GM20431 (cell line): Measurements from ENCODE around the gene DIABLO.
"Not testable (repeated sequence)": the region's sequence is repeated elsewhere in the genome, so short reads cannot be mapped to it uniquely, and the experiment has no call there.

ENCODE experiments used
- in situ Hi-C: fragments of 300-500 bp; cut with MseI, MboI; formaldehyde crosslinking; loops from one replicate; pipeline ENCODE4 v1.15.0; 2020; ENCODE audit warnings: low sequenced_read_pairs; ENCODE audit not compliant: unreplicated experiment

Gene DIABLO

DNA sequence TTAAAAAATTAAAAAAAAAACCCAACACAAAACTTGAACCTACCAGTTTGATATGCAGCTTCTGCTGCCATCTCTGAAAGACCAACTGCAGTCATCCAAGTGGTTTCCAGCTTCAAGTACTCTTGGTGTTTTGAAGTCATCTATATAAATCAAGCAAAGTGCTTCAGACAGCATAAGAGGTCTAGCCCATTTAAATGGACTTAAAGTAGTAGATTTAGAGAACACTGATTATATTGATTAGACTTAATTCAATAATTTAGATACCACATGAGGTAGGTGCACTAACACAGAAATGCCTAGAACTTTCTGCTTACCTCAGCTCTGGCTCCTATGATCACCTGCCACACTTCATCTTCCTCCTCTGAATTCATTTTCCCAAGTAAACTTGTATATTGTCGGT, 9.4 kb downstream of the DIABLO start:
- in situ Hi-C loops: no loop called here

DNA sequence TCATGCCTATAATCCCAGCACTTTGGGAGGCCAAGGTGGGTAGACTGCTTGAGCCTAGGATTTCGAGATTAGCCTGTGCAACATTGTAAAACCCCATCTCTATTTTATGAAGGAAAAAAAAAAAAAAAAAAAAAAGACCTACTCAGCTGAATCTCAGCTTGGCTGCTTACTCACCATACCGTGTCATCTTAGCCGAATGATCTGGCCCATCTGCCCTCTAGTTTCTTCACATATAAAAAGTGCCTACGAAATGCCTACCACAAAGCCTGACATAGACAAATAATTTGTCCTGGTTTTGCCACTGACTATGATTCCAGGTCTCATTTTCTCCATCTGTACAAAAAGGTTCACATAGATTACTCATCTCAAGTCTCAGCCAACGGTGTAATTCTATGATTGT, 10.1 kb downstream of the DIABLO start:
- in situ Hi-C loops: no loop called here

DNA sequence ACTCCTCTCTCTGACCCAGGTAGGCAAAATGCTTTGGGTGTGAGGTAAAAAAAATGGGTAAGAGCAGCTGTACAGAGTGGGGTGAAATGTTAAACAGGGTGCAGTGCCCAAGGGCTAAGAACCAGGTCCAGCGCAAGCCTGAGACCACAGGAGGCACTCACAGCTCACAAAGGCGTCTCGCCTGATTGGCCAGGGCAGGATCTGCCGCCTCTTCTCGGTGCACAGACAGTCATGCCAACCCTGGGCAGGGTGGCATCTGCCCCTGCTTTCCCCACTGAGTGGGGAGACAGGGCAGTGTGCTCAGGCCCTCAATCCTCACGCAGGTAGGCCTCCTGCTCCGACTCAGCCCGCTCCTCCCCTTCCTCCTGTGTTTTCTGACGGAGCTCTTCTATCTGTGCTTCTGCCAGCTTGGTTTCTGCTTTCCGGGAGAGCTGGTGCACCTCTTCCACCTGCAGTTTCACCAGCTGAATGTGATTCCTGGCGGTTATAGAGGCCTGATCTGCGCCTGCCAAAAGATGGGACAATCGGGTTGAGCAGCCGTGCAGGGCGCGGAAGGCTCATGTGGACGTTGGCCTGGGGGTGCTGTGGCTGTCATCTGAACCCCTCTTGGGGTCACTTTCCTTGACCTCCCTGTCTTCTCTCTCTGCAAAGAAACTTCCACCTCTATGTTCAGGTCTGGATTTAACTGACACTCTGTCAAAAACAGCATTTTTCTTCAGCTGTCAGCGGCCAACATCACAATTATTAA, 17.6 kb downstream of the DIABLO start:
- in situ Hi-C loops: no loop called here

- in situ Hi-C loops: no loop called here
Observed at GRCh38 chr12:122207391-122207790, 18.5 kb downstream of the DIABLO start.

DNA sequence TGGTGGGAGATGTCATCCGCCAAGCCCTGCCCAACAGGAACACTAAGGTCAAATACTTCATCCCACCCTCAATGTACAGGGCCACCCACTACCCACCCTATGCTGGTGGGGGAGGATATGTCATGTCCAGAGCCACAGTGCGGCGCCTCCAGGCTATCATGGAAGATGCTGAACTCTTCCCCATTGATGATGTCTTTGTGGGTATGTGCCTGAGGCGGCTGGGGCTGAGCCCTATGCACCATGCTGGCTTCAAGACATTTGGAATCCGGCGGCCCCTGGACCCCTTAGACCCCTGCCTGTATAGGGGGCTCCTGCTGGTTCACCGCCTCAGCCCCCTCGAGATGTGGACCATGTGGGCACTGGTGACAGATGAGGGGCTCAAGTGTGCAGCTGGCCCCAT, 18.9 kb downstream of the DIABLO start:
- in situ Hi-C loops: no loop called here

GRCh38 chr12:122206111-122206881, 19.6 kb downstream of the DIABLO start:
- in situ Hi-C loops: no loop called here

DNA sequence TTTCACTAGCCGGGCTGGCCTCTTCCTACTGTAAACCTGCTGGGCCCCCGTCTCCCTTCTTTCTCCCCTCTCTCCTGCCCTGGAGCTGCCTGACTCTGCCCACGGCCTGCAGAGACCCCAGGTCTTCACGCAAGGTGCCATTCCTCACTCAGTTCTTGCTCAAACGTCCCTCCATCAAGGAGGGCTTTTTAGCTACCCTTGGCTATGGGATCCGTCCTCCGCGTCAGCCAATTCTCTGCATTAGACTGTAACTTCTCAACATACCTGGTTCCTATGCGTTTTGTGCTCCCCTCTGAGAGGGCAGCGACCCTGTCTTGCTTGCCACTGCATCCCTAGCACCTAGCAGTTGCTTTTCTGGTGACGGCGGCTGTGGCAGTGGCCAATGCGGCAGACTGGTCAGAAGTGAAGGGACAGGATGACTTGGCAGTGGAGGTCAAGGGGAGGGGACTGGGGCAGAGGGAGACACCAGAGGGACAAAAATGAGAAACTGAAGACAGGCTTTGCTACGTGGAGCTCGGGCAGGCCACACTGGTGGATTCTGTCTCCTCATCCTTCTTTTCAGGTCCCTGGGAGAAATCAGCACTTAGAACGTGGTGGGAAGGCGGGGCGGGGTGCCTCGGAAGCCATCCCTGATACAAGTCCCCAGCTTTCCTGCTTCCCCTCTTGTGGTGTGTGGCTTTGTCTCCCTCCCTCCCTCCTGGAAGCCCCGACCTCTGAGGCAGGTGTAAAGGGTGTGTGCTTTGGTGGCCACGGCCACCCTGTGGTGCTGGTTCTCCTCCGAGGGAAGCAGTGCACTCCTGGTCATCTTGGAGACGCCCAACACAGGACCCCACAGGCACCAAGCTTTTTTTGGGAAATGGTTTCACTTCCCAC, 20.6 kb downstream of the DIABLO start:
- in situ Hi-C loops: no loop called here

GRCh38 chr12:122204167-122205052, 21.4 kb downstream of the DIABLO start:
- in situ Hi-C loops: no loop called here

DNA sequence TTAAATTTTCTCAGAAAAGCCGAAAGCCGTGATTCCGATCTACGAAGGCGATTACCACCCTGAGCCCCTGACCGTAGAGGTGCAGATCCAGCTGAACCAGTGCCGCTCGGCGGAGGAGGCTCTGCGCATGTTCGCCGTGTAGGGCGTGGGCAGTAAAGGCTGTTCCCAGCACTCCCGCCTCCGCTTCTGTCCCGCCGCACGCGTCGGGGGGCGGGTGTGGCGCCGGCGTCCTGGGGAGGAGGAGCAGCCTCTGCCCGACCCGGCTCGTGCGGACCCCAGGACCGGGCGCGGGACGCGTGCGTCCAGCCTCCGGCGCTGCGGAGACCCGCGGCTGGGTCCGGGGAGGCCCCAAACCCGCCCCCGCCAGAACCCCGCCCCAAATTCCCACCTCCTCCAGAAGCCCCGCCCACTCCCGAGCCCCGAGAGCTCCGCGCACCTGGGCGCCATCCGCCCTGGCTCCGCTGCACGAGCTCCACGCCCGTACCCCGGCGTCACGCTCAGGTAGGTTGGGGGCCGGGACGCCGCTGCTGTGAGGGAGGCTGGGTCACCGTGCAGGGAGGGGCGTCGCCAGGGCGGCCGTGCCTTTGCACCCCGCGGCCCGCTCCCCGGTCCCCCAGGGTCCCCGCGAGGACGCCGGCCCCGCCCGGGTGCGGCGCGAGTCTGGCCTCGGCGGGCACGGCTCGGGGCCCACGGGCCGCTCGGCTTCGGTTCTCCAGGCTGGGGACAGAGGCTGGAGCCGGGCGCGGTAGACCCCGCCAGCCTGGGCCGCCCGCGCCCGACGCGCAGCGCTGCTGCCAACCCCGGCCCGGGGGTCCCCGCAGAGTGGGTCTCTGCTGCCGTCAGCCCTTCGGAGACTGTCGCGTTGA, 22.3 kb downstream of the DIABLO start, which contains the start of gene B3GNT4:
TSS of gene B3GNT4 (plus strand) at position 409 of the 866 bp plus-strand sequence. CDS start 910 bp downstream, outside the sequence.
- in situ Hi-C loops: no loop called here

- in situ Hi-C loops: not testable (repeated sequence)
Observed at GRCh38 chr12:122202811-122203210, 23.0 kb downstream of the DIABLO start.

DNA sequence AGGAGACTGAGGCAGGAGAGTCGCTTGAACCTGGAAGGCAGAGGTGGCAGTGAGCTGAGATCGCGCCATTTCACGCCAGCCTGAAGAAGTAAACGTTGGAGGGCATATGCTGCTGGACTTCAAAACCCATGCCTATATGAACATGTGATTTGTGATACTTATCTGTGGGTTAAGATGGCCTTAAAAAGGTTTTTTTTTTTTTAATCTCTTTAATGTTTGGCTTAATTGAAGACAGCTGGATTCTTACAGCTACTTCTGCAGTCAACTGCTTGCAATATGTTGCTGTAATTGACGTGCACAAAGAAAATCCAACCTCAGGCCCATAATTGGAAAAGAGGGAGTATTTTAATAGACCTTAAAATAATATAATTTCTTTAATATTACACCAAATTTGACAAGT, 23.8 kb downstream of the DIABLO start:
- in situ Hi-C loops: no loop called here

GRCh38 chr12:122201381-122201780, 24.5 kb downstream of the DIABLO start:
- in situ Hi-C loops: no loop called here

GRCh38 chr12:122200541-122201175, 25.2 kb downstream of the DIABLO start:
- in situ Hi-C loops: no loop called here

GRCh38 chr12:122199484-122200355, 26.1 kb downstream of the DIABLO start:
- in situ Hi-C loops: no loop called here

- in situ Hi-C loops: no loop called here
Observed at GRCh38 chr12:122197612-122197966, 28.3 kb downstream of the DIABLO start.

DNA sequence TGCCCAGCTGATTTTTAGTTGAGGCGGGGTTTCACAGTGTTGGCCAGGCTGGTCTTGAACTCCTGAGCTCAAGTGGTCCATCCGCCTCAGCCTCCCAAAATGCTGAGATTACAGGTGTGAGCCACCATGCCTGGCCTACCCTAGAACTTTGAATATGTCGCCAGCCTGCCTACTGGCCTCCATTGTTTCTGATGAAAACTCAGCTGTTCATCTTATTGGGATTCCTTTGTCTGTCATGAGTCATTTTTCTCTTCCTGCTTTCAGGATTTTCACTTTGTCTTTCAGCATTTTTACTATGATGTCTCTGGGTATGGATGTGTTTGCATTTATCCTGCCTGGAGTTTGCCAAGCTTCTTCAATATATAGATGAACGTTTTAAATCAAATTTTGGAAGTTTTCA, 30.4 kb downstream of the DIABLO start:
- in situ Hi-C loops: no loop called here

DNA sequence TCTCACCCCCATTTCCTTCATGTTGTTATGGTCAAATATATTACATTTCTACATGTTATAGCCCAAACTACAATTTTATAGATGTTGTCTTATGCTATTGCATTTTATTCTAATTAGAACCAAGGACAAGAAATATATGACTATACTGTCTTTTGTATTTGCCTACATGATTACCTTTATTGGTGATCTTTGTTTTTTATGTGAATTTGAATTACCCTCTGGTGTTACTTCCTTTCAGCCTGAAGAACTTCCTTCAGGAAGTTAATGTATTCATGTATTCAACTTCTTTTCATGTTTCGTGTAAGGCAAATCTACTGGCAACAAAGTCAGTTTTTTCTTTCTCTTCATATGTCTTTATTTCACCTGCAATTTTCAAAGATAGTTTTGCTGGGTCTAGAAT, 31.0 kb downstream of the DIABLO start:
- in situ Hi-C loops: no loop called here
